GM12878 (cell line): ENCODE results near the gene MAPK9. TPM values are rescaled to one million over a fixed set of nuclear protein-coding genes. Genes with fewer than 3 reads are reported as not detected.

ENCODE experiments used
- ATAC-seq: fragments of 200-7000 bp; cut with Tn5 transposase; 3 replicates; pipeline ENCODE4 v1.9.1; 2020; ENCODE audit warnings: mild to moderate bottlenecking, moderate library complexity
- BruUV-seq: library from RNA; stranded (reverse); fragments of 400-500 nt; replicated peaks from 2 replicates; lab custom pipeline; 2021; lab: Mats Ljungman, UMichigan
- CTCF ChIA-PET: fragments of 300-600 bp; sonication (Branson Sonifier 250); formaldehyde crosslinking; extraction: SDS; loops from one replicate; lab custom pipeline; 2021; ENCODE audit warnings: inconsistent platforms; lab: Yijun Ruan, JAX
- POLR2A ChIA-PET: fragments of 350-600 bp; formaldehyde crosslinking; extraction: SDS; loops from one replicate; lab custom pipeline; 2021; ENCODE audit warnings: inconsistent platforms; lab: Charles Lee
- RAD21 ChIA-PET: fragments of 300-600 bp; sonication (Branson Sonifier 250); formaldehyde crosslinking; loops from one replicate; lab custom pipeline; 2023; ENCODE audit warnings: antibody characterized with exemption; ENCODE audit not compliant: unreplicated experiment; lab: Charles Lee
- SMC1A ChIA-PET: fragments of 300-600 bp; sonication (Branson Sonifier 250); formaldehyde crosslinking; loops from one replicate; lab custom pipeline; 2023; ENCODE audit not compliant: unreplicated experiment, uncharacterized antibody; lab: Charles Lee
- DNase-seq: peaks from one replicate; pipeline ENCODE4 v3.0.0-alpha.2; 2011; ENCODE audit warnings: low read depth, low spot score
- FAIRE-seq: peaks from 3 replicates; lab custom pipeline; 2011; peaks lifted over from hg19 to GRCh38; lab: Jason Lieb, UNC
- H2AFZ ChIP-seq: 2 replicates; pipeline ENCODE4 v1.6.0; 2011; ENCODE audit warnings: low read depth, low read length, control low read depth; ENCODE audit not compliant: control insufficient read depth
- H3K27ac ChIP-seq: 2 replicates; pipeline ENCODE4 v1.5.1; 2011; ENCODE audit warnings: control low read depth; ENCODE audit not compliant: control insufficient read depth, insufficient read depth
- H3K27me3 ChIP-seq, 2 experiments: replicated peaks in 1 of 2; 2 replicates each; pipeline versions ENCODE4 v1.6.0 to v1.6.1; 2011; ENCODE audit warnings: low read length in 1 of 2; ENCODE audit not compliant: control insufficient read depth in 2 of 2, insufficient read depth in 2 of 2
- H3K36me3 ChIP-seq, 2 experiments: 2 replicates each; pipeline ENCODE4 v1.5.1; 2011; ENCODE audit warnings: low read length in 1 of 2; ENCODE audit not compliant: control insufficient read depth in 2 of 2, insufficient read depth in 2 of 2
- H3K4me1 ChIP-seq: 2 replicates; pipeline ENCODE4 v1.6.1; 2011; ENCODE audit warnings: mild to moderate bottlenecking, low read length, moderate library complexity, mixed read lengths; ENCODE audit not compliant: control insufficient read depth, insufficient read depth
- H3K4me2 ChIP-seq: 2 replicates; pipeline ENCODE4 v1.6.0; 2011; ENCODE audit warnings: control low read depth; ENCODE audit not compliant: control insufficient read depth, insufficient read depth
- H3K4me3 ChIP-seq: fragments of 200-600 bp; sonication (generic); 2 replicates; pipeline ENCODE4 v1.5.1; 2016
- H3K79me2 ChIP-seq: 2 replicates; pipeline ENCODE4 v1.6.0; 2011; ENCODE audit warnings: low read length; ENCODE audit not compliant: control insufficient read depth, insufficient read depth
- H3K9ac ChIP-seq: 2 replicates; pipeline ENCODE4 v1.8.0; 2011; ENCODE audit warnings: low read length, control low read depth, mixed read lengths; ENCODE audit not compliant: control insufficient read depth, insufficient read depth
- H3K9me3 ChIP-seq: replicated peaks from 3 replicates; pipeline ENCODE4 v1.5.1; 2011; ENCODE audit warnings: mild to moderate bottlenecking, low read length; ENCODE audit not compliant: control insufficient read depth, insufficient read depth
- H4K20me1 ChIP-seq: 2 replicates; pipeline ENCODE4 v1.6.0; 2011; ENCODE audit not compliant: control insufficient read depth, insufficient read depth
- EGR1 ChIP-seq, 2 experiments: IDR thresholded peaks; 1 replicate in 1 of 2; 2 replicates in 1 of 2; pipeline ENCODE4 v1.6.1; 2011 to 2012; ENCODE audit warnings: low read depth in 2 of 2, low read length in 2 of 2, borderline replicate concordance in 1 of 2, mild to moderate bottlenecking in 1 of 2, moderate library complexity in 1 of 2
- HSF1 ChIP-seq: fragments of 150-350 bp; IDR thresholded peaks from 2 replicates; pipeline ENCODE4 v1.6.1; 2014; ENCODE audit warnings: mild to moderate bottlenecking, low read depth, low read length
- RB1 ChIP-seq: fragments of 450-650 bp; formaldehyde crosslinking; IDR thresholded peaks from 2 replicates; pipeline ENCODE4 v1.6.1; 2017; ENCODE audit warnings: mild to moderate bottlenecking, borderline replicate concordance
- RUNX3 ChIP-seq: IDR thresholded peaks from 2 replicates; pipeline ENCODE4 v1.6.1; 2012; ENCODE audit warnings: low read length, inconsistent platforms
- SMAD5 ChIP-seq: IDR thresholded peaks from 2 replicates; pipeline ENCODE4 v1.6.1; 2016; ENCODE audit warnings: antibody characterized with exemption, low read depth
- SP1 ChIP-seq: IDR thresholded peaks from one replicate; pipeline ENCODE4 v1.6.1; 2011; ENCODE audit warnings: low read depth, low read length
- TAF1 ChIP-seq: IDR thresholded peaks from 2 replicates; pipeline ENCODE4 v1.6.1; 2011; ENCODE audit warnings: mild to moderate bottlenecking, low read depth, low read length, borderline replicate concordance
- TCF3 ChIP-seq: IDR thresholded peaks from 2 replicates; pipeline ENCODE4 v1.6.1; 2012; ENCODE audit warnings: low read depth, mild to moderate bottlenecking, low read length, borderline replicate concordance; ENCODE audit not compliant: insufficient read depth
- YBX1 ChIP-seq: fragments of 450-650 bp; IDR thresholded peaks from 2 replicates; pipeline ENCODE4 v1.6.1; 2016; ENCODE audit warnings: antibody characterized with exemption
- ZBTB40 ChIP-seq: fragments of 450-650 bp; IDR thresholded peaks from 2 replicates; pipeline ENCODE4 v1.6.1; 2016; ENCODE audit warnings: mild to moderate bottlenecking, moderate library complexity, borderline replicate concordance
- WGBS: methylation state at CpG from one replicate; pipeline ENCODE4 v1.1.6; 2016; ENCODE audit warnings: low lambda C conversion rate; ENCODE audit not compliant: insufficient replicate concordance, insufficient coverage; ENCODE audit errors: missing lambda C conversion rate; 5-methylcytosine and 5-hydroxymethylcytosine counted together
- in situ Hi-C: fragments of 300-500 bp; cut with MboI; formaldehyde crosslinking; loops from 9 replicates; pipeline ENCODE4 v1.14.3; 2018; ENCODE audit warnings: mixed read lengths
- intact Hi-C: fragments of 100-400 bp; cut with micrococcal nuclease; formaldehyde crosslinking; loops from one replicate; pipeline ENCODE4 v1.14.2; 2022; ENCODE audit not compliant: unreplicated experiment
- polyA plus RNA-seq, 11 experiments: library from polyadenylated mRNA; depleted of rRNA in 4 of 11; unstranded in 6 of 11; stranded (reverse) in 5 of 11; fragments of >200 nt; fragmentation: Nextera tagmentation in 4 of 11; fragmentation: Illumina TruSeq in 1 of 11; extraction: Ambion mirVana in 4 of 11; extraction: Trizol in 1 of 11; gene quantifications; 1 replicate in 1 of 11; 2 replicates in 10 of 11; pipeline versions ENCODE4 v1.2.1 to v1.2.3, GENCODE V29; 2011 to 2016; ENCODE audit warnings: inconsistent platforms in 2 of 11, missing spikeins in 2 of 11, low read depth in 1 of 11
- total RNA-seq, 4 experiments: library from RNA; depleted of rRNA in 3 of 4; stranded (reverse); fragments of >200 nt in 3 of 4; fragmentation: Illumina TruSeq in 1 of 4; extraction: Trizol in 1 of 4; gene quantifications; 2 replicates each; pipeline versions ENCODE4 v1.2.1 to v1.2.3, GENCODE V29; 2013 to 2021

MAPK9 gene
- total and polyA plus RNA-seq, 10 of the 15 experiments (the other 5 are each of a cell fraction or from before 2014, with no cell fraction given): 2.1 to 52.9 (median 21.7) TPM

GRCh38 chr5:180330810-180331646, 39.1 kb upstream of the MAPK9 start (continued):
- TF ChIP-seq ZBTB40 (no peak), RUNX3 (no peak), HSF1 (no peak), SP1 (no peak)

GRCh38 chr5:180330270-180330648, 38.4 kb upstream of the MAPK9 start:
- intact Hi-C loops: no loop called here
- ChIA-PET POLR2A (no interaction called here), RAD21 (no interaction called here), CTCF (interaction anchor here (1.8 kb wide), 1 partner anchor 34 kb away, joined by 4 read pairs; no protein-coding TSS in a partner anchor), SMC1A (no interaction called here)
- H3K9me3 ChIP-seq: no peaks in the 10 kb centered on the region
- in situ Hi-C loops: no loop called here
- DNase-seq (no peak), ATAC-seq (no peak), FAIRE-seq (no peak)
- no peak overlapping the region for H2AFZ ChIP-seq
- no peaks in the 10 kb centered on the region for H4K20me1 ChIP-seq
- no peak overlapping the region for H3K4me3 ChIP-seq
- H3K27me3 ChIP-seq: no peaks in the 10 kb centered on the region
- BruUV-seq: no TSS peak
- no peak overlapping the region for H3K27ac ChIP-seq
- no peaks in the 10 kb centered on the region for H3K4me1 ChIP-seq
- H3K4me2 ChIP-seq: no peak overlapping the region
- H3K9ac ChIP-seq: no peak overlapping the region
- H3K79me2 ChIP-seq: no peaks in the 10 kb centered on the region
- WGBS: 10% methylated on average over 5 of the region's 5 CpGs
- TF ChIP-seq TCF3 (no peak), SMAD5 (no peak), RB1 (no peak), EGR1 (IDR thresholded peaks at IDR 0.05; ENCODE audit: borderline replicate concordance in 1 of 2, low read depth in 2 of 2, low read length in 2 of 2) (no peak), TAF1 (no peak), YBX1 (no peak)
- no peaks in the 10 kb centered on the region for H3K36me3 ChIP-seq
